OCI-LY3 (cell line): Measurements from ENCODE around the gene CDC25A.

ENCODE experiments used
- H2AFZ ChIP-seq: fragments of 200-600, 300-600 bp; shearing (Covaris generic); 2 replicates; pipeline ENCODE4 v1.6.0; 2014; ENCODE audit warnings: antibody characterized with exemption, low read depth, low read length
- H3K27ac ChIP-seq: fragments of 200-600, 300-600 bp; sonication (generic); 2 replicates; pipeline ENCODE4 v1.5.1; 2014; ENCODE audit warnings: mild to moderate bottlenecking, low read length, moderate library complexity, mixed read lengths
- H3K27me3 ChIP-seq: fragments of 200-600, 300-600 bp; sonication (generic); 2 replicates; pipeline ENCODE4 v1.6.1; 2014; ENCODE audit warnings: low read depth, low read length, mixed read lengths
- H3K36me3 ChIP-seq: fragments of 200-600, 300-600 bp; sonication (generic); replicated peaks from 2 replicates; pipeline ENCODE3; 2014; ENCODE audit warnings: low read depth, low read length, mixed read lengths
- H3K4me1 ChIP-seq: fragments of 300-600, 200-600 bp; sonication (generic); 2 replicates; pipeline ENCODE4 v1.6.1; 2014; ENCODE audit warnings: low read length, mixed read lengths
- H3K4me2 ChIP-seq: fragments of 200-600, 300-600 bp; sonication (generic); 2 replicates; pipeline ENCODE4 v1.6.1; 2014; ENCODE audit warnings: low read length, mixed read lengths
- H3K4me3 ChIP-seq: fragments of 300-600, 200-600 bp; sonication (generic); 2 replicates; pipeline ENCODE4 v1.5.1; 2014; ENCODE audit warnings: antibody characterized with exemption, mild to moderate bottlenecking, low read length, moderate library complexity
- H3K79me2 ChIP-seq: fragments of 300-600, 200-600 bp; shearing (Covaris generic); 2 replicates; pipeline ENCODE4 v1.6.1; 2014; ENCODE audit warnings: mild to moderate bottlenecking, low read length, mixed read lengths
- H3K9ac ChIP-seq: fragments of 300-600, 200-600 bp; shearing (Covaris generic); 2 replicates; pipeline ENCODE4 v1.6.0; 2014; ENCODE audit warnings: mild to moderate bottlenecking, low read length, moderate library complexity
- H3K9me3 ChIP-seq: fragments of 200-600, 300-600 bp; shearing (Covaris generic); 2 replicates; pipeline ENCODE4 v1.6.1; 2014; ENCODE audit warnings: low read length, mixed read lengths; ENCODE audit not compliant: insufficient read depth
- H4K20me1 ChIP-seq: fragments of 200-600, 300-600 bp; sonication (generic); 2 replicates; pipeline ENCODE4 v1.6.1; 2016; ENCODE audit warnings: low read length, mixed read lengths; ENCODE audit not compliant: insufficient read depth
- CTCF ChIP-seq: fragments of 200-600, 300-600 bp; sonication (generic); IDR thresholded peaks from 2 replicates; pipeline ENCODE4 v1.5.1; 2014; ENCODE audit warnings: antibody characterized with exemption, low read length, low read depth
- EZH2phosphoT487 ChIP-seq: fragments of 200-600 bp; shearing (Covaris generic); IDR thresholded peaks from 2 replicates; pipeline ENCODE4 v1.6.1; 2018; ENCODE audit warnings: antibody characterized with exemption, mixed run types, low read depth

CDC25A gene

GRCh38 chr3:48128774-48129173 lies 59.4 kb downstream of the CDC25A start:
- Histone ChIP-seq H3K79me2 (no peaks in the 10 kb centered on the region), H3K27me3 (no peaks in the 10 kb centered on the region), H3K36me3 (no peaks in the 10 kb centered on the region), H3K27ac (no peak overlapping the region), H3K9ac (no peak overlapping the region), H4K20me1 (no peaks in the 10 kb centered on the region), H3K4me1 (peaks cover 14% of the 10 kb centered on the region; the same call in 1 of the 2 replicates), H3K4me3 (no peak overlapping the region), H3K4me2 (no peak overlapping the region), H3K9me3 (no peaks in the 10 kb centered on the region), H2AFZ (no peak overlapping the region)
- TF ChIP-seq EZH2phosphoT487 (no peak), CTCF (no peak)

GRCh38 chr3:48125886-48126622 lies 62.2 kb downstream of the CDC25A start:
- no peak for TF ChIP-seq CTCF
- no peak for TF ChIP-seq EZH2phosphoT487
- H3K4me3 ChIP-seq: no peak overlapping the region
- H3K36me3 ChIP-seq: no peaks in the 10 kb centered on the region
- H3K9me3 ChIP-seq: no peaks in the 10 kb centered on the region
- H3K79me2 ChIP-seq: no peaks in the 10 kb centered on the region
- H2AFZ ChIP-seq: no peak overlapping the region
- H3K4me2 ChIP-seq: no peak overlapping the region
- H3K9ac ChIP-seq: no peak overlapping the region
- no peaks in the 10 kb centered on the region for H4K20me1 ChIP-seq
- no peaks in the 10 kb centered on the region for H3K27me3 ChIP-seq
- H3K4me1 ChIP-seq: peaks cover 6% of the 10 kb centered on the region; the same call in 1 of the 2 replicates
- H3K27ac ChIP-seq: no peak overlapping the region

GRCh38 chr3:48125013-48125705 lies 63.1 kb downstream of the CDC25A start:
- H2AFZ ChIP-seq: no peak overlapping the region
- H3K4me2 ChIP-seq: no peak overlapping the region
- H3K79me2 ChIP-seq: no peaks in the 10 kb centered on the region
- H3K36me3 ChIP-seq: no peaks in the 10 kb centered on the region
- no peak overlapping the region for H3K27ac ChIP-seq
- no peak overlapping the region for H3K4me3 ChIP-seq
- TF ChIP-seq EZH2phosphoT487: no peak
- no peak for TF ChIP-seq CTCF
- no peaks in the 10 kb centered on the region for H4K20me1 ChIP-seq
- peaks cover 6% of the 10 kb centered on the region; the same call in 1 of the 2 replicates for H3K4me1 ChIP-seq
- no peaks in the 10 kb centered on the region for H3K9me3 ChIP-seq
- H3K27me3 ChIP-seq: no peaks in the 10 kb centered on the region
- no peak overlapping the region for H3K9ac ChIP-seq

- no peak overlapping the region for H3K9ac ChIP-seq
- H3K79me2 ChIP-seq: no peaks in the 10 kb centered on the region
- no peaks in the 10 kb centered on the region for H3K9me3 ChIP-seq
- no peak overlapping the region for H3K27ac ChIP-seq
- no peaks in the 10 kb centered on the region for H3K36me3 ChIP-seq
- no peak overlapping the region for H3K4me3 ChIP-seq
- H4K20me1 ChIP-seq: no peaks in the 10 kb centered on the region
- no peak overlapping the region for H2AFZ ChIP-seq
- no peak overlapping the region for H3K4me2 ChIP-seq
- H3K27me3 ChIP-seq: no peaks in the 10 kb centered on the region
- no peak for TF ChIP-seq EZH2phosphoT487
- TF ChIP-seq CTCF: no peak
- peaks cover 4% of the 10 kb centered on the region; the same call in 1 of the 2 replicates for H3K4me1 ChIP-seq
Observed at GRCh38 chr3:48123346-48123745, 64.9 kb downstream of the CDC25A start.
